GM19043 (cell line): ENCODE results near the gene SETD1B.

Source experiments
- ATAC-seq: cut with Tn5 transposase; IDR thresholded peaks from one replicate; pipeline ENCODE4 v1.9.1; 2021; ENCODE audit warnings: low read depth; ENCODE audit not compliant: unreplicated experiment

The SETD1B gene

DNA sequence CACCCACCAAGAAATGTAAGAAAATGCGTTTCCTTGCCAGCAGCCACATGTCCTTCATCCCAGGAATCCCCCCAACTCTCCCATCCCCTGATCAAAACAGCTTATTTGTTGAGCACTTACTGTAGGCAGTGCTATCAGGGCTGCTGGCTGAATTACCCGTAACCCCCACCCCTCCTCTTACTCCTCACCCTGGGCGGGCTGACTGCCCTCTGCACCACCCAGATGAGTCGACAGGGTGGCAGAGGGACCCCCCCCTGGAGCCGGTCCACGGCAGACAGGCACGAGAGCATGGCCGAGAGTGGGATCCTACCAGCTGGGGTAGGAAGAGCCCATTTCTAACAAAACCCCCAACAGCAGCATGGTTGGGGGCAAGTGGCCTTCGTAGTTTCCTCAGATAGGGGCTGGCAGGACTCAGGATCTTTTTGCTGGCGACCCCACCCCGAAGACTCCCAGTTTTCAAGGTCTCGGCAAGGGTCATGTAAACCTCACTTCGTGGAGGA is 9.2 kb upstream of the SETD1B start:
- ATAC-seq = no peak

DNA sequence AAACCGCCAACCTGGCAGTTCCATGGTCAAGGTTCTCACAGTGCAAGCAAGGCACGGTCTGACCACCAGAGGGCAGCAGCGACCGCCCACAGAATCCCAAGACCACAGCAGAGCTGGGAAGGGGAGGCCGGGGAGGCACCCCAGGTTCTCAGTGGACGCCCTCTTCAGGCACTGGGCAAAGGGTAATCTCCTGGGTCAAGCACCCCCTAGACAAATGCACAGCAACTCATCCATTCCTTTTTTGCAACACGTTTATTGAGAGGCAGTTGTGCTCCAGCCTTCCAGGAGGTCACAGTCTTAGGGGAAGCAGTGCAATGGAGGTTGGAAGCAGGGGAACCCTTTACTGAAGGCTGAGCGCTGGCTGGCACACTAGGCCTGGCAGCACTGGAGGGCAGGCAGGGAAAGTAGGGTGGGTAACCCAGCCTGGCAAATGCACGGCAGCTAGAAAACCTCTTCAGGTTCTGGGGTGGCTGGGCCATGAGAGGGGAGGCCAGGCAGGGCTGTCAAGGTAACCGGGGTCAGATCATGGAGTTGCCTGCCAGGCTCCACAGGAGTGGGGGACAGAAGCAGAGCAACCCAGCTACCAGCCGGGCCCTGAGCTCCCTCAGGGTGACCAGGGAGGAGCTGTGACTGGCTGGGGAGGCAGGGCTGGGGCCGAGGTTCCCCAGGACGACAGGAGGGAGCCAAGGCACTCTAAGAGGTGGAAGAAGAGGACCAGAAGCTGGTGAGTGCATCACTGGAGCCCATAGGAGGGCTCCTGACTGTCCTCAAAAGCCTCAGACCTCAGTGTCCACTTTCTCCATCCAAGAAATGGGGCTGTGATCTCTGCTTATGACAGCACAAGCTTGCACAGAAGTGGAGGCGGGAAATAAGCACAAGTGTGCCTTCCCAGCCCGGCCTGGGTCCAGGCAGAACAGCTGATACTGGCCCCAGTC is 8.5 kb upstream of the SETD1B start:
- ATAC-seq = no peak

- no peak for ATAC-seq
Measured at GRCh38 chr12:121796855-121797751, 6.7 kb upstream of the SETD1B start.

DNA sequence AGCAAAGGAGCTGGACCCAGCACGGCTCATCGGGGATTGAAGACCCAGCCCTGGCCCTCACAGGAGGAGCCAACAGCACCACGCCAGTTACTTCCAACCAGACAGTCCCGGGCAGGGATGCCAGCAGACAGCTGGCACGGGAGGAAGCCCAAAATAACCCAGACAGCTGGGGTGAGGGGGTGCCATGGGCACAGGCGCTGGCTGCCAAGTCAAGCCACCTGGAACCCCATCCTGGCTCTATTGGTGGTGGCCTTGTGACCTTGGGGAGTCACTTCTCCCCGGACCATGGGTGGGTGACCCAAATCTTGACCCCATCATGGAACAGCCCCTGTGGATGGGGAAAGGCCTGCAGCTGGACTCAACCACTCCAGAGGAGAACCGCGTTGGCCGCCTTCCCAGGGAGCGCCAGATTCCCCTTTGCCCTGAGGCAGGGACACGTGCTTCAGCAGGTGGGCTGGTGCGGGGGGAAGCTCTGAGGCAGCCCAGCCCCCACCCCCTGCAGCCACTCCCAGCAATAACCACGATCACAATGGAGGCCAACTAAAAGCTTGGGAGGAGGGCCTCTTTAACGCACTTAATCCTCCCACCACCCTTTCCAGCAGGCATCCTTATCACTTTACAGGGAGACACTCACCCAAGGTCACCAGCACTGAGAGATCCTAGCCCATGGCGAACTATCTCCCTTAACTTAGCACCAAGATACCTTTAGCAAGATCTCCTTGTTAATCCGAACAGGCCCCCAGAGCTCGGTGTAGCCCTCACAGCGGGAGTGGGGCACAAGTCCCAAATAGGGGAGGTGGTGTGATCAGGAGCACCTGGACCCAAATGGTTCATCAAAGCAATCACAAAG is 5.6 kb upstream of the SETD1B start:
- ATAC-seq = no peak

DNA sequence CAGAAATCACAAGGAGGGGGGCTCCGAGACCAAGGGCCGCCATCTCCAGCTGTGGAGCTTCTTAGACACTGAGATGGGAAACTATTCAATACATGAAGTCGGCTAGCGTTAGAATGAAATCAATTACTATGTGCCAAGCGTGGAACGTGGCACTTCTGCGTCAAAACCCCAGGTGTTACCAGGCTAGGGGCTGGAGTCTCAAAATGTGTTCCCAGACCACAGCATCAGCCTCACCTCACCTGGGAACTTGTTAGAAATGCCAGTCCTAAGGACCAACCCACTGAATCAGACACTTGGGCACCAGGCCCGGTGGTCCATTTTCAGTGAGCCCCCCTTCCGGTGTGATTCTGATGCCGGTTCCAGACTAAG is 5.0 kb upstream of the SETD1B start:
- no peak for ATAC-seq

GRCh38 chr12:121799156-121799841 is 4.5 kb upstream of the SETD1B start:
- ATAC-seq = no peak

DNA sequence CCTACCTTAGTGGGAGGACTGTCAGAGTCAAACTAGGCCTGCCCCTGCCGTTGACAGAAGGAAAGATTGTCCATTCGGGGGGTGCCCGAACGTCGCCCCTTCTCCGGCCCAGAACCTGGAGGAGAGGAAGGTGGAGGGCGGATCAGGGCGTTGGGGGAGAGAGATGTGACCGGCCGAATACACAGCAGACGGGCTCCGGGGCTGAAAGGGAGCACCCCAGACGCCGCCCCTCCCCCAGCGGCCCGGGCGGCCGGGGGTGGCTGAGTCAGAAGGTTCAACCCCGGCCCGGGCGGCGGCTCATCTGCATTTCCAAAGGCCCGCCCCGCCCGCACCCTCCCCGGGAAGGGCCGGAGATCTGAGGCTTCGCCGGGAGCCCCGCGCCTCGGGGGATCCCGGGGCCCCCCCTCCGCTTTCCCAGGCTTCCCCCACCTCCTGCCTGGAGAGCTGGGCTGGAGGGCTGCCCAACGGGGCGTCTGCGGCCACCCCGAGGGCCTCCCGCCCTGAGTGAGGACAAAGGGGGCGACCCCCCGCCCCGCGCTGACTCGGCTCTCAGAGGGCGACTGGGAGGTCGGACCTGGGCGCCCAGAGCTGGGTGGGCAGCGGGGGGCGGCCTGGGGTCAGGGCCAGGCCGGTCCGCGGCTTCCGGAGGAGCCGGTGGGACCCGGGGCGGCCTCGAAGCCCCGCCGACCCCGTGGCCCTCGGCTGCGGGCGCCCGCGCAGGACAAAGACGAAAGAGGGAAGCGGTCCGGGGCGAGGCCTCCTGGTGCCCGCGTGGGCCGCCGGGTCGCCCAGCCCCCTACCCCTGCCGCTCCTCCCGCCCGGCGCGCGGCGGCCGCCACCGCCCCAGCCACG is 3.7 kb upstream of the SETD1B start:
- ATAC-seq = no peak

- ATAC-seq = no peak
Measured at GRCh38 chr12:121800694-121801594, 2.9 kb upstream of the SETD1B start.

- ATAC-seq = no peak
Measured at GRCh38 chr12:121801595-121802484, 2.0 kb upstream of the SETD1B start.

DNA sequence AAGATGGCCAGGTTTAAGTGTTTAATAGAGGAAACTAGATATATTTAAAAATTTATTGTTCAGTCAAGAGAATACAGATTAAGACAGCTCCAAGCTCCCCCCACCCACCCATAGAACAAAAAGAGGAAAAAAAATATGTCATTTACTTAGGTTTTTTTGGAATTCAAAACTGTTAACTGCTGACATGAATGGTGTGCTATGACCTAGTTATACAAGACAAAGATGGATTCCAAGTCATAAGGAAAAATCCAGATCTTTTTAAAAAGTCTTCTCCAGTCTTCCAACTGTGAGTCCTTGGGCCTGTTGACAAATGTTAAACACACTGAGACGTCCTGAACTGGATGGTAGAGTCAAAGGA is 1.3 kb upstream of the SETD1B start:
- ATAC-seq = no peak

GRCh38 chr12:121802843-121803698 is 738 bp upstream of the SETD1B start:
- ATAC-seq = peak; percentile 45

DNA sequence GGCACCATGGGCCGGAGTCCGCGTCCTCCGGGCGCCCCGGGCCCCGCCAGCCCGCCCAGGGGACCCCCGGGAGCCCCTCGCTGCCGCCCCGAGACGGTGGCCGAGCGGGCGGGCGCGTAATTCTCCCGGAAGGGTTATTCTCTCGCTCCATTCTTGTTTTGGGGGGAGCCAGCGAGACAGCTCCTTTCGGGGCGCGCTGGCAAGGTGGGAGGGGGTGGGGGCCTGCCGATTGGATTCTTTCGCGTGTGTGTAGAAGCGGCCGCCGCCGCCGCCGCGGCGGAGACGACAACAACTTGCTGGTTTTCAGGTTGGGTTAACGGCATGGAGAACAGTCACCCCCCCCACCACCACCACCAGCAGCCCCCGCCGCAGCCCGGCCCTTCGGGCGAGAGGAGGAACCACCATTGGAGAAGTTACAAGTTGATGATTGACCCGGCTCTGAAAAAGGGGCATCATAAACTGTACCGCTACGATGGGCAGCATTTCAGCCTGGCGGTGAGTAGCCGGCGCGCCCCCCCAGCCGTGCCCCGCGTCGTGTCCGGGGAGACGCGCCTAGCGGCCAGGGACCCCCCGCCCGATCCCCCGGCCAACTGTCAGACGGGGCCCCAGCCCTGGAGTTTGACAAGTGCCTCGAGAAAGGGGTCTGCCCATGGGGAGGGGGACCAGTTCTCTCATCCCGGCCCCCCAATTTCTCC is 755 bp downstream of the SETD1B start:
- ATAC-seq = no peak

- ATAC-seq = no peak
Measured at GRCh38 chr12:121805171-121806008, 1.6 kb downstream of the SETD1B start.

DNA sequence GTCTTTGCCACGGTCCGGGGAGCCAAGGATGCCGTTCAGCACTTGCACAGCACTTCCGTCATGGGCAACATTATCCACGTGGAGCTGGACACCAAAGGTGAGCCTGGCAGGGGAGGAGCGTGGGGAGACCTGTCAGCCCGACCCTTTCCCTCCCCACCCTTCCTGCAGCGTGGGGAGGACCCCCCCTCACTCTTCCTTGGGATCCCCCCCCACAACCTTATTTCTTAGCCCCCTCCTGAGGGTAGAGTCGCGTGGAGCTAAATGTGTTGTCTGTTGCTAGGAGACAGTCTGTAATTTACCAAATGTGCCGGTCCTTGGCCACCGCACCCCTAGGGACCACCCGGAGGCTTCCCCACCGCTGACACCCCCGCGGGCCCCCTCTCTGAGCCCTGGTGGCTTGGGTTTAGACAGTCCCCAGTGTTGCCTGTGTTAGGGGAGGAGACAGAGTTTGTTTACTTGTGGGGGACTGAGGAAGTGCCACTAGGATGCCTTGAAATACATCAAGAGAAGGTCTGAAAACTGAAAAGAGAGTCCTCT is 2.3 kb downstream of the SETD1B start:
- ATAC-seq = no peak
